ENCODE data around the gene HSBP1L1.

- peak in 1 of 7 experiments; percentile 6 for TF ChIP-seq CTCF (IDR thresholded peaks at IDR 0.05)
- TF ChIP-seq POLR2A (IDR thresholded peaks at IDR 0.05) = no peak
- no peak for TF ChIP-seq POLR2AphosphoS5 (IDR thresholded peaks at IDR 0.05)
- no peak for TF ChIP-seq EP300 (IDR thresholded peaks at IDR 0.05)
These were observed 30.7 kb upstream of the HSBP1L1 start for GRCh38 chr18:79933765-79934164.

Data from stomach (tissue), 4 donors.